HEK293 (cell line): ENCODE data around the gene SIRPB2.

Source experiments
- PRDM1 ChIP-seq: fragments of 450-650 bp; formaldehyde crosslinking; IDR thresholded peaks from 2 replicates; pipeline ENCODE4; 2016; ENCODE audit warnings: missing biosample characterization, missing genetic modification characterization
- PRDM6 ChIP-seq: fragments of 450-650 bp; formaldehyde crosslinking; IDR thresholded peaks from 2 replicates; pipeline ENCODE4 v1.5.1; 2017; ENCODE audit warnings: missing biosample characterization, missing genetic modification characterization

DNA sequence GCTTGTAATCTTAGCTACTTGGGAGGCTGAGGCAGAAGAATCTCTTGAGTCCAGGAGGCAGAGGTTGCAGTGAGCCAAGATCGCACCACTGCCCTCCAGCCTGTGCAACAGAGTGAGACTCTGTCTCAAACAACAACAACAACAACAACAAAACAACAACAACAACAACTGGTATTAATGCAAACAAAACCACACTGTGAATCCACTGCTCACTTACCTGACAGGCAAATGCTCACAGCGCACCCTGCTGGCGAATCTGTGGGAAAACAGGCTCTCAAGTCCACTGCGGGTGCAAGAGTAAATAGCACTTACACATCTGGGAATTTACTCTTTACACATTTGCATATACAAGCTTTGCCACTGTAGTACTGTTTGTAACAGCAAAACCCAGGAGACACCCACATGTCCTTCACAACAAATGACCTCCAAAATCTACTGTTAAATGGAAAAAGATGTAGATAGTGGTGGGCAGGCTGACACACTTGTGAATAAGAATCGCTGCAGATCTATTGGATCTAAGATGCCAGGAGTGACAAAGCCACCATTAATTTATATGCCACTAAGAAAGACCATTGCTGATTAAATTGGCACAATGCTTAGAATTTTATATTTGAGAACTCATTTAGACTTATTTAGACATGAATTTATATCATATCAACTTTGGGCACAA is 53.9 kb downstream of the SIRPB2 start:
- TF ChIP-seq PRDM1 (tag by site-specific recombination) = no peak
- TF ChIP-seq PRDM6 (tag by site-specific recombination) = no peak
